ENCODE measurements around the gene ZNF577. TPM values are rescaled to one million over a fixed set of nuclear protein-coding genes. Genes with fewer than 3 reads are reported as not detected.

ZNF577 gene
- total RNA-seq: 10 to 100 TPM in 3 of 4 donors, 1 to 10 TPM in 1; 8.4 to 14.2 (median 10.5) TPM
- 9.3 TPM for polyA plus RNA-seq
- long read RNA-seq, donor 1, partial matches to known transcripts: 0 of 17 reads
- long read RNA-seq, donor 1, other reads (novel, unspliced or antisense): 11 of 17 reads
- long read RNA-seq, donor 2, partial matches to known transcripts: 0 of 2 reads
- long read RNA-seq, donor 2, other reads (novel, unspliced or antisense): 1 of 2 reads
- long read RNA-seq, donor 3, partial matches to known transcripts: 4 of 27 reads
- long read RNA-seq, donor 3, other reads (novel, unspliced or antisense): 17 of 27 reads
- long read RNA-seq, donor 4, partial matches to known transcripts: 1 of 8 reads
- long read RNA-seq, donor 4, other reads (novel, unspliced or antisense): 3 of 8 reads

DNA sequence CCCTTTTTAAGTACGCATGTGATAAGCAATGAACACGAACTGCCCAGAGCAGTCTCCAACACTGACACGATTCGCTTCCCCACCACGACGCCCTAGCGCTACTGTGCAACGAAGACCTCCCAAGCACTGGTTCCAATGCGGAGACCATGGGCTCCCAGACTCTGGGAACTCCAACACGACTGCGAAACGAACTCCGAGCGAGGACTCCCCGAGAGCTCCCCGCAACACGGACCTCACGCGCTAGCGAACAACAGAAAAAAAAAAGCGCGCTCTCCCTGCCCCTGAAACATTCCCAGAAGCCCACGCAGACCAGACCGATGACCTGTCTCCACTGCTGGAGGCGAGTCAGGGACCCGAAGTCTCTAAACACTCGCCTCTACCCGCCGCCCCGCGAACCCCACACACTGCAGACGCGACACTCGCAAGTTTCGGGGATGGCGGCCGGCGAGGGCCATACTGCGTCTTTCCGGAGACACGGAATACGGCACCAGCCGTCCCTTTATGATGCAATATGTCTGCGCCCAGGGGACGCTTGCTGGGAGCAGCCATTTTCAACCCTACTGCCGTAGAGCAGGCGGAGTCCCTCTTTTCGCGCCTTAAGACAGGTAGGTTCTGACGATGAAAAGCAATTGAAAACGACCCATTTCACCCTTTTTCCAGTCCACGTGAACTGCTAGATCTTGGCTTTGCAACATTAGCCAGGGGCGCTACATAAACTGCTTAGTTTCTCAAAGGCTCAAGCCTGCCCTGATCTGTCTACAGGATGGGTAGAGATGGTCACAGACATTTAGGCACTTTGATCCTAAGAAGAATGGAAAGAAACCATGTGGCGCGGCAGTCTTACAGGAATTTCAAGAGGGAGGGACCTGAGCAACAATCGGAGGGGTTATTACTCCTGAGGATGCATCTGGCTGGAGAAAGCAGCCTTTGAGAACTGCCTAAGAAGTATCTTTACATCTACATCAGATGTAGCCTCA lies at the start of gene ZNF577:
ZNF577 (minus strand) TSS at position 430 of the 977 bp plus-strand sequence. CDS start 7,569 bp downstream, outside the sequence.
- H3K9me3 ChIP-seq (ENCODE audit: control insufficient read depth, low read length): peaks cover 13% of the 10 kb centered on the region
- H3K4me3 ChIP-seq (ENCODE audit: low read length): peak within 1 kb of the TSS; percentile 56
- no peaks in the 10 kb centered on the region for H3K4me1 ChIP-seq (ENCODE audit: control insufficient read depth, insufficient read depth, low read length)
- WGBS: 4% methylated on average over 56 of the region's 56 CpGs
- DNase-seq (peak; percentile 92 to 97 (median 96)), ATAC-seq (peak; percentile 99)
- no peaks in the 10 kb centered on the region for H3K27me3 ChIP-seq (ENCODE audit: control insufficient read depth, insufficient read depth)
- peak within 1 kb of the TSS; percentile 79 for H3K27ac ChIP-seq (ENCODE audit: low read length)
- intact Hi-C loops (cut with DNase I): no loop called here

- Histone ChIP-seq H3K27ac (ENCODE audit: low read length) (no peak overlapping the region), H3K27me3 (ENCODE audit: control insufficient read depth, insufficient read depth) (no peaks in the 10 kb centered on the region), H3K9me3 (ENCODE audit: control insufficient read depth, low read length) (no peaks in the 10 kb centered on the region), H3K4me3 (ENCODE audit: low read length) (no peak overlapping the region), H3K4me1 (ENCODE audit: control insufficient read depth, insufficient read depth, low read length) (peaks cover 3% of the 10 kb centered on the region)
- DNase-seq (no peak), ATAC-seq (no peak)
- WGBS: 94% methylated on average over 8 of the region's 8 CpGs
- intact Hi-C loops (cut with DNase I): no loop called here
These were observed 44.2 kb upstream of the ZNF577 start for GRCh38 chr19:51931921-51932320.

- ATAC-seq (no peak), DNase-seq (no peak)
- H3K27me3 ChIP-seq (ENCODE audit: control insufficient read depth, insufficient read depth): no peaks in the 10 kb centered on the region
- peak overlapping the region; percentile 99 for H3K4me3 ChIP-seq (ENCODE audit: low read length)
- 35% methylated on average over 13 of the region's 13 CpGs for WGBS
- H3K9me3 ChIP-seq (ENCODE audit: control insufficient read depth, low read length): peaks cover 2% of the 10 kb centered on the region
- intact Hi-C loops (cut with DNase I): loop anchor here in 1 of 4 donors (10.0 kb wide), 1 partner anchor 57 kb away; the partner anchor contains the start of gene ZNF350
- H3K4me1 ChIP-seq (ENCODE audit: control insufficient read depth, insufficient read depth, low read length): peaks cover 3% of the 10 kb centered on the region
- no peak overlapping the region for H3K27ac ChIP-seq (ENCODE audit: low read length)
These were observed 40.1 kb upstream of the ZNF577 start for GRCh38 chr19:51927859-51928258.

GRCh38 chr19:51926784-51927741 lies 39.3 kb upstream of the ZNF577 start, which contains the start of gene ZNF613:
Gene ZNF613, plus strand, starts transcription at chr19:51927472. Its CDS starts 8,749 bp downstream, at chr19:51936221.
- ATAC-seq: peak; percentile 98 to 99
- H3K27me3 ChIP-seq (ENCODE audit: control insufficient read depth, insufficient read depth): no peaks in the 10 kb centered on the region
- peak within 1 kb of the TSS; percentile 99 for H3K4me3 ChIP-seq (ENCODE audit: low read length)
- peak within 1 kb of the TSS; percentile 95 for H3K27ac ChIP-seq (ENCODE audit: low read length)
- WGBS: under 1% methylated on average over 52 of the region's 52 CpGs
- peak; percentile 91 to 94 (median 94) for DNase-seq
- H3K4me1 ChIP-seq (ENCODE audit: control insufficient read depth, insufficient read depth, low read length): peaks cover 3% of the 10 kb centered on the region
- intact Hi-C loops (cut with DNase I): loop anchor here in 1 of 4 donors (10.0 kb wide), 1 partner anchor 58 kb away; the partner anchor contains the start of gene ZNF350
- peaks cover 5% of the 10 kb centered on the region for H3K9me3 ChIP-seq (ENCODE audit: control insufficient read depth, low read length)

DNA sequence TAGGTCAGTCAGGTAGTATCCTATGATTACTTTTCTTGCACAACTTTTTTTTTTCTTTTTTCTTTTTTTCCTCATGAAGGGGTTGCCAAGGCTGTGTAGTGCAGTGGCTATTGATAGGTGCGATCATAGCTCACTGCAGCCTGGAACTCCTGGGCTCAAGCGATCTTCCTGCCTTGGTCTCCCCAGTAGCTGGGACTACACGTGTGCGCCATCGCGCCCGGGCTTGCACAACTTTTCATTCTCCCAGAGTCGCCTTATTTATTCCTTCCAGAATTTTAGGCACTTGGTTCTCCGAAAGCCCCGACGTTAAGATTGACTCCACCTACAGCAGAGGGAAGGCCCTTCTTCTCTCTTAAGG lies 38.7 kb upstream of the ZNF577 start:
- Histone ChIP-seq H3K4me3 (ENCODE audit: low read length) (peak overlapping the region; percentile 99), H3K4me1 (ENCODE audit: control insufficient read depth, insufficient read depth, low read length) (peaks cover 3% of the 10 kb centered on the region), H3K27me3 (ENCODE audit: control insufficient read depth, insufficient read depth) (no peaks in the 10 kb centered on the region), H3K27ac (ENCODE audit: low read length) (peak overlapping the region; percentile 95), H3K9me3 (ENCODE audit: control insufficient read depth, low read length) (peaks cover 5% of the 10 kb centered on the region)
- WGBS: 17% methylated on average over 11 of the region's 11 CpGs
- ATAC-seq: no peak
- intact Hi-C loops (cut with DNase I): loop anchor here in 1 of 4 donors (10.0 kb wide), 1 partner anchor 58 kb away; the partner anchor contains the start of gene ZNF350
- no peak for DNase-seq

DNA sequence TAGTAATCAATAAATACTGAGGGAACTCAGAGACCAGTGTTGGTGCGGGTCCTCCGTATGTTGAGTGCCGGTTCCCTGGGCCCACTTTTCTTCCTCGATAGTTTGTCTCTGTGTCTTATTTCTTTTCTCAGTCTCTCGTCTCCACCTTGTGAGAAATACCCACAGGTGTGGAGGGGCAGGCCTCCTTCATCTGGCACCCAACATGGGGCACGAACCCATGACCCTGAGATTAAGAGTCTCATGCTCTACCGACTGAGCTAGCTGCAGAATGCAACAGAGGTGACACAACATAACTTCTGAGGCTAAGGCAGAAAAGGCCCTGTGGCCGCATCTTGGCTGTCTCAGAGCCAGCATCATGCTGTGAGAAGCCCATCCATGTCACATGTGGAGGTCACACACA lies 34.2 kb upstream of the ZNF577 start:
- Histone ChIP-seq H3K4me3 (ENCODE audit: low read length) (no peak overlapping the region), H3K4me1 (ENCODE audit: control insufficient read depth, insufficient read depth, low read length) (no peaks in the 10 kb centered on the region), H3K27me3 (ENCODE audit: control insufficient read depth, insufficient read depth) (no peaks in the 10 kb centered on the region), H3K9me3 (ENCODE audit: control insufficient read depth, low read length) (peaks cover 18% of the 10 kb centered on the region), H3K27ac (ENCODE audit: low read length) (no peak overlapping the region)
- 88% methylated on average over 8 of the region's 8 CpGs for WGBS
- no peak for DNase-seq
- no peak for ATAC-seq
- intact Hi-C loops (cut with DNase I): loop anchor here in 1 of 4 donors (10.0 kb wide), 1 partner anchor 63 kb away; the partner anchor contains the start of gene ZNF350

- ATAC-seq (no peak), DNase-seq (no peak)
- WGBS: 85% methylated on average over 3 of the region's 3 CpGs
- Histone ChIP-seq H3K27me3 (ENCODE audit: control insufficient read depth, insufficient read depth) (no peaks in the 10 kb centered on the region), H3K4me3 (ENCODE audit: low read length) (no peak overlapping the region), H3K27ac (ENCODE audit: low read length) (no peak overlapping the region), H3K4me1 (ENCODE audit: control insufficient read depth, insufficient read depth, low read length) (no peaks in the 10 kb centered on the region), H3K9me3 (ENCODE audit: control insufficient read depth, low read length) (peaks cover 18% of the 10 kb centered on the region)
- intact Hi-C loops (cut with DNase I): loop anchor here in 1 of 4 donors (10.0 kb wide), 1 partner anchor 65 kb away; the partner anchor contains the start of gene ZNF350
These were observed 31.9 kb upstream of the ZNF577 start for GRCh38 chr19:51919606-51920005.

GRCh38 chr19:51916167-51916566 lies 28.4 kb upstream of the ZNF577 start:
- no peak overlapping the region for H3K4me3 ChIP-seq (ENCODE audit: low read length)
- H3K4me1 ChIP-seq (ENCODE audit: control insufficient read depth, insufficient read depth, low read length): no peaks in the 10 kb centered on the region
- intact Hi-C loops (cut with DNase I): no loop called here
- H3K27me3 ChIP-seq (ENCODE audit: control insufficient read depth, insufficient read depth): no peaks in the 10 kb centered on the region
- ATAC-seq (no peak), DNase-seq (no peak)
- H3K27ac ChIP-seq (ENCODE audit: low read length): no peak overlapping the region
- peaks cover 13% of the 10 kb centered on the region for H3K9me3 ChIP-seq (ENCODE audit: control insufficient read depth, low read length)
- 84% methylated on average over 1 of the region's 1 CpG for WGBS

DNA sequence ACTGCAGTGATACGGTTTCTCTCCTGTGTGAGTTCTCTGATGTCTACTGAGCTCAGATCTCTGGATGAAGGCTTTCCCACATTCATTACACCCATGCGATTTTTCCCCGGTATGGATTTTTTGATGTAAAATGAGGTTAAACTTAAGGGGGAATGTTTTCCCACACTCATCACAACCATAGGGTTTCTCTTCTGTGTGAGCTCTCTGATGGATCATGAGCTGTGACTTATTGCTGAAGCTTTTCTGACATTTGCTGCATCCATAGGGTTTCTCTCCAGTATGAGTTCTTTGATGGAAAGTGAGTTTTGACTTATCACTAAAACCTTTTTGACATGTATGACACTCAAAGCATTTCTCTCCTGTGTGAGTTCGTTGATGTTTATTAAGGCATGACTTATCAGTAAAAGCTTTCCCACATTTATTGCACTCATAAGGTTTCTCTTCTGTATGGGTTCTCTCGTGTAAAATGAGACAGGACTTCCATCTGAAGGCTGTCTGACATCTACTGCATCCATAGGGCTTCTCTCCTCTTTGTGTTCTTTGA lies 27.6 kb upstream of the ZNF577 start:
- Histone ChIP-seq H3K4me1 (ENCODE audit: control insufficient read depth, insufficient read depth, low read length) (no peaks in the 10 kb centered on the region), H3K27me3 (ENCODE audit: control insufficient read depth, insufficient read depth) (no peaks in the 10 kb centered on the region), H3K27ac (ENCODE audit: low read length) (no peak overlapping the region), H3K9me3 (ENCODE audit: control insufficient read depth, low read length) (peaks cover 13% of the 10 kb centered on the region), H3K4me3 (ENCODE audit: low read length) (no peak overlapping the region)
- no peak for ATAC-seq
- 77% methylated on average over 5 of the region's 5 CpGs for WGBS
- DNase-seq: no peak
- intact Hi-C loops (cut with DNase I): no loop called here
